Endodermal cell (in vitro differentiated cells): ENCODE measurements around the gene CSGALNACT2. TPM values are rescaled to one million over a fixed set of nuclear protein-coding genes. Genes with fewer than 3 reads are reported as not detected.
A peak's percentile ranks its signal among the peaks of the same experiment; 100 is the strongest.

Source experiments
- DNase-seq: peaks from one replicate; pipeline ENCODE4 v3.0.0-alpha.2; 2017
- H3K27ac ChIP-seq: 2 replicates; pipeline ENCODE4 v1.5.1; 2013; ENCODE audit warnings: mild to moderate bottlenecking, low read depth, low read length, moderate library complexity
- H3K27me3 ChIP-seq: 2 replicates; pipeline ENCODE4 v1.6.1; 2013; ENCODE audit warnings: mild to moderate bottlenecking, low read length, moderate library complexity; ENCODE audit not compliant: insufficient read depth, control insufficient read depth, poor library complexity, severe bottlenecking
- H3K36me3 ChIP-seq: 2 replicates; pipeline ENCODE4 v1.7.0; 2013; ENCODE audit warnings: mild to moderate bottlenecking, low read length, moderate library complexity; ENCODE audit not compliant: control insufficient read depth, insufficient read depth
- H3K4me1 ChIP-seq: one replicate; pipeline ENCODE4 v1.7.0; 2013; ENCODE audit warnings: low read length; ENCODE audit not compliant: control insufficient read depth, insufficient read depth
- H3K4me3 ChIP-seq: 2 replicates; pipeline ENCODE4 v1.5.1; 2013; ENCODE audit warnings: mild to moderate bottlenecking, low read length, moderate library complexity
- H3K9ac ChIP-seq: 2 replicates; pipeline ENCODE4 v1.6.1; 2013; ENCODE audit warnings: mild to moderate bottlenecking, low read length, moderate library complexity; ENCODE audit not compliant: poor library complexity, severe bottlenecking; ENCODE audit errors: extremely low read depth
- H3K9me3 ChIP-seq: 2 replicates; pipeline ENCODE4 v1.6.1; 2013; ENCODE audit warnings: mild to moderate bottlenecking, low read length, moderate library complexity; ENCODE audit not compliant: control insufficient read depth
- H3K27ac Mint-ChIP-seq: 2 replicates; pipeline ENCODE4 v1.8.0; 2020; ENCODE audit warnings: mixed read lengths
- H3K27me3 Mint-ChIP-seq: 2 replicates; pipeline ENCODE4 v1.8.0; 2021; ENCODE audit warnings: mild to moderate bottlenecking, mixed read lengths; ENCODE audit not compliant: insufficient read depth
- H3K36me3 Mint-ChIP-seq: 2 replicates; pipeline ENCODE4 v1.8.0; 2020; ENCODE audit warnings: low read depth, mixed read lengths
- H3K4me1 Mint-ChIP-seq: 2 replicates; pipeline ENCODE4 v1.8.0; 2020; ENCODE audit warnings: mixed read lengths
- H3K4me3 Mint-ChIP-seq: 2 replicates; pipeline ENCODE4 v1.8.0; 2020; ENCODE audit warnings: mild to moderate bottlenecking, moderate library complexity, mixed read lengths
- H3K9me3 Mint-ChIP-seq: 2 replicates; pipeline ENCODE4 v1.8.0; 2020; ENCODE audit warnings: mild to moderate bottlenecking, mixed read lengths
- WGBS, 2 experiments: methylation state at CpG; one replicate each; pipeline versions ENCODE4 v1.1.5 to v1.1.7; 2013; ENCODE audit warnings: missing lambda C conversion rate in 2 of 2, mixed read lengths in 1 of 2; ENCODE audit not compliant: insufficient coverage in 1 of 2, insufficient read length in 1 of 2; 5-methylcytosine and 5-hydroxymethylcytosine counted together
- total RNA-seq, 2 donors: library from RNA; stranded (reverse); fragmentation: NEBNext Ultra II Directional in 1 of 2; extraction: Animal tissue kit (Norgen Biotek cat#: 25700) in 1 of 2; gene quantifications; 2 replicates in 1 of 2; 3 replicates in 1 of 2; pipeline ENCODE4 v1.2.1, GENCODE V29; 2021
- TF ChIP-seq, protein P1 (sequence below): fragments of 200-600 bp; sonication (generic); conservative IDR thresholded peaks from 2 replicates; pipeline ENCODE4 v1.5.0; 2021; ENCODE audit warnings: antibody characterized with exemption, mild to moderate bottlenecking

CSGALNACT2 gene
- total RNA-seq, 2 donors from 2014 or later = 7.3 to 8.6 TPM

DNA sequence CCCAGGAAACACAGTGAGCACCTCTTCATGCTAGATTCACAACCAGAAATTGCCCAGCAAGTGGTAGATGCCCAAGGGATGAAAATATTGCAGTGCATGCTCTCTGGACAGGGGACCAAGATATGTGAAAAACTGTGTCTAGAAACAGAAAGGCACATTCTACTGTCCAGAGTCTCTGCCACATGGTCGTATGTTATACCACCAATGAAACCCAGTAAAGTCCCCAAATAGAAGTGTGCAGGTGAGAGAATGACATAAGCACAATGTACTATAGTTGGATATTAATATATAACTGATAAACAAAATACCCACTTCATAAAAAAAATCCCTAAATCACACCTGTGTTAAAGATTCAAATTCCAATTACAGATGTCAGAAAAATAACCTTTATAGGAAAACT is 84.8 kb downstream of the CSGALNACT2 start:
- no peak for DNase-seq
- no peaks in the 10 kb centered on the region for H3K36me3 ChIP-seq
- no peaks in the 10 kb centered on the region for H3K4me1 ChIP-seq
- no peaks in the 10 kb centered on the region for H3K9me3 ChIP-seq
- no peak overlapping the region for H3K27ac ChIP-seq
- H3K4me3 ChIP-seq = no peak overlapping the region
- peaks cover 3% of the 10 kb centered on the region for H3K4me1 Mint-ChIP-seq
- peaks cover 30% of the 10 kb centered on the region for H3K27me3 Mint-ChIP-seq
- no peak overlapping the region for H3K27ac Mint-ChIP-seq
- no peak overlapping the region for H3K4me3 Mint-ChIP-seq
- TF ChIP-seq, protein P1, sequence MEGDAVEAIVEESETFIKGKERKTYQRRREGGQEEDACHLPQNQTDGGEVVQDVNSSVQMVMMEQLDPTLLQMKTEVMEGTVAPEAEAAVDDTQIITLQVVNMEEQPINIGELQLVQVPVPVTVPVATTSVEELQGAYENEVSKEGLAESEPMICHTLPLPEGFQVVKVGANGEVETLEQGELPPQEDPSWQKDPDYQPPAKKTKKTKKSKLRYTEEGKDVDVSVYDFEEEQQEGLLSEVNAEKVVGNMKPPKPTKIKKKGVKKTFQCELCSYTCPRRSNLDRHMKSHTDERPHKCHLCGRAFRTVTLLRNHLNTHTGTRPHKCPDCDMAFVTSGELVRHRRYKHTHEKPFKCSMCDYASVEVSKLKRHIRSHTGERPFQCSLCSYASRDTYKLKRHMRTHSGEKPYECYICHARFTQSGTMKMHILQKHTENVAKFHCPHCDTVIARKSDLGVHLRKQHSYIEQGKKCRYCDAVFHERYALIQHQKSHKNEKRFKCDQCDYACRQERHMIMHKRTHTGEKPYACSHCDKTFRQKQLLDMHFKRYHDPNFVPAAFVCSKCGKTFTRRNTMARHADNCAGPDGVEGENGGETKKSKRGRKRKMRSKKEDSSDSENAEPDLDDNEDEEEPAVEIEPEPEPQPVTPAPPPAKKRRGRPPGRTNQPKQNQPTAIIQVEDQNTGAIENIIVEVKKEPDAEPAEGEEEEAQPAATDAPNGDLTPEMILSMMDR = no peak
- no peaks in the 10 kb centered on the region for H3K9me3 Mint-ChIP-seq
- peaks cover 17% of the 10 kb centered on the region for H3K27me3 ChIP-seq
- WGBS, 2 experiments = 75% methylated on average over 1 of the region's 1 CpG; no CpG with 5 or more reads in 1 of the 2 experiments
- H3K36me3 Mint-ChIP-seq = no peaks in the 10 kb centered on the region
- no peak overlapping the region for H3K9ac ChIP-seq

- 82 to 83% methylated on average over 1 of the region's 1 CpG for WGBS, 2 experiments
Measured at GRCh38 chr10:43224321-43224720, 86.1 kb downstream of the CSGALNACT2 start.

DNA sequence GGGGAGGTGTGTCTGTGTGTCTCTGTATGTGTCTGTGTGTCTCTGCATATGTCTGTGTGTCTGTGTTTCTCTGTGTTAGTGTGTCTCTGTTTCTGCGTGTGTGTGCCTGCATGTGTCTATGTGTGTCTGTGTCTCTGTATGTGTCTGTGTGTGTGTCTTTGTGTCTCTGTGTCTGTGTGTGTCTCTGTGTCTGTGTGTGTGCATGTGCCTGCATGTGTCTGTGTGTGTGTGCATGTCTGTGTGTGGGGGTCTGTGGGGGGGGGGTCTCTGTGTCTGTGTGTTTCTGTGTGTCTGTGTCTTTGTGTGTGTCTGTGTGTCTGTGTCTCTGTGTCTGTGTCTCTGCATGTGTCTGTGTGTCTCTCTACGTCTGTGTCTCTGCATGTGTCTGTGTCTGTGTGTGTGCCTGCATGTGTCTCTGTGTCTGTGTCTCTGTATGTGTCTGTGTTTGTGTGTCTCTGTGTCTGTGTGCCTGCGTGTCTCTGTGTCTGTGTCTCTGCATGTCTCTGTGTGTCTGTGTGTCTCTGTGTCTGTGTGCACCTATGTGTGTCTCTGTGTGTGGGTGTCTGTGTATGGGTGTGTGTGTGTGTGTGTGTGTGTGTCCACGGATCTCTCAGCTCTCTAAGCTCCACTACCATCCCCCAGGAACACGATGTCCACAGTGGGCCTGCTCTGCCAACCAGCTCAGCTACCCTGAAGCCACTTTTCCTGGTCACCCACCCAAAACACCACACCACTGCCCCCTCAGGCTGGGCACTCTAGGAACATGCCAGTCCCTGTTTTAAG is 87.0 kb downstream of the CSGALNACT2 start:
- WGBS, 2 experiments = 83% methylated on average over 5 of the region's 5 CpGs; no CpG with 5 or more reads in 1 of the 2 experiments
- DNase-seq = peak; percentile 42
- peaks cover 47% of the 10 kb centered on the region for H3K27me3 Mint-ChIP-seq

More at GRCh38 chr10:43224321-43224720, 86.1 kb downstream of the CSGALNACT2 start:
- H3K36me3 Mint-ChIP-seq = no peaks in the 10 kb centered on the region
- H3K27ac Mint-ChIP-seq = no peak overlapping the region
- no peak overlapping the region for H3K4me3 Mint-ChIP-seq
- Histone ChIP-seq H3K4me1 (no peaks in the 10 kb centered on the region), H3K9me3 (no peaks in the 10 kb centered on the region), H3K27me3 (peaks cover 29% of the 10 kb centered on the region), H3K27ac (no peak overlapping the region), H3K9ac (no peak overlapping the region), H3K4me3 (no peak overlapping the region), H3K36me3 (no peaks in the 10 kb centered on the region)
- TF ChIP-seq, protein P1 = no peak
- H3K4me1 Mint-ChIP-seq = peaks cover 10% of the 10 kb centered on the region
- no peak for DNase-seq
- no peaks in the 10 kb centered on the region for H3K9me3 Mint-ChIP-seq
- peaks cover 41% of the 10 kb centered on the region for H3K27me3 Mint-ChIP-seq

More for the DNA sequence above, 87.0 kb downstream of the CSGALNACT2 start:
- H3K4me3 Mint-ChIP-seq = no peak overlapping the region
- no peak overlapping the region for H3K27ac Mint-ChIP-seq
- H3K36me3 Mint-ChIP-seq = no peaks in the 10 kb centered on the region
- no peaks in the 10 kb centered on the region for H3K9me3 ChIP-seq
- H3K4me1 Mint-ChIP-seq = peaks cover 10% of the 10 kb centered on the region
- H3K9me3 Mint-ChIP-seq = no peaks in the 10 kb centered on the region
- H3K27ac ChIP-seq = no peak overlapping the region
- no peak overlapping the region for H3K4me3 ChIP-seq
- no peaks in the 10 kb centered on the region for H3K36me3 ChIP-seq
- H3K9ac ChIP-seq = no peak overlapping the region
- no peaks in the 10 kb centered on the region for H3K4me1 ChIP-seq
- peaks cover 38% of the 10 kb centered on the region for H3K27me3 ChIP-seq
- TF ChIP-seq, protein P1 = no peak
